ENCODE measurements around the gene PKIG. TPM values are rescaled to one million over a fixed set of nuclear protein-coding genes. Genes with fewer than 3 reads are reported as not detected.

Gene PKIG
- polyA plus RNA-seq, 1 donor from 2014 or later, result 174 TPM

DNA sequence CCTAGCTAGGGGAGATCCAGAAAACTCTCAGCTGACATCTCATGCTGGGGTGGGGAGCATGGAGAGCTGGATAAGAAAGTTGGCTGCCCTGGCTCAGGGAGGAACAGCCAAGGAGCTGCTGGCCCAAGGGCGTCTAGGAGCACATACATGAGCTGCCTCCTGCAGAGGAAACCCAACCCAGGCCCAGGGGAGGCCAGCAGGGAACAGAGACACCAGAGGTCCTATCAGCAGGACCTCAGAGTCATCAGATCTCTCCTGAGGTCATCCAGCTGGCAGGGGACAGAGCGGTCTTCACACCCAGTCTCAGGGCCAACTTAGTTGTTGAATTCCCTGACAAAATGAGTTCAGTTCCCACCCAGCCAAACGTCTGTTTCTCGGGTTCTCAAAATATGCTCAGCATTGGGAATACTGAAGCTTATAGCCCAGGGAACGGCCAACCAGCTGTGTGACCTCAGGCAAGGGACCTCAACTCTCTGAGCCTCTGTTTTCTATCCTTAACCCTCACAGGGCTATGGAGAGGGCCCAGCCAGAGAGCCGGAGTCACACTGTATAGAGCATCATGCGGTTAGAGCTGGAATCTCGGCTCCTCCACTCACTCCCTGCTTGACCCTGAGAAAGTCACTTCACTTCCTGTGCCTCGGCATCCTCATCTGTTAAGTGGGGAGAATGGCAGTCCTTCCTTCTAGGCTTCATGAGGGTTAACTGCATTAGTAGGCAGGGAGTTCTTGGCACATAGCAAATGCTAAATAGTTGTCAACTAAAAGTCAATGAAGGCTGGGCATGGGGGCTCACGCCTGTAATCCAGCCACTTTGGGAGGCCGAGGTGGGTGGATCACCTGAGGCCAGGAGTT lies 55.4 kb downstream of the PKIG start:
- no peak for TF ChIP-seq SMC3 (conservative IDR thresholded peaks at IDR 0.05; ENCODE audit: poor library complexity)
- no peak for TF ChIP-seq MXI1 (conservative IDR thresholded peaks at IDR 0.05; ENCODE audit: poor library complexity, severe bottlenecking)
- no peak for TF ChIP-seq POLR2AphosphoS5 (IDR thresholded peaks at IDR 0.05)
- TF ChIP-seq RAD21 (conservative IDR thresholded peaks at IDR 0.05), result no peak
- no peaks in the 10 kb centered on the region for H3K9me2 ChIP-seq (ENCODE audit: insufficient read depth, low read length)
- H3K79me2 ChIP-seq (replicated peaks; ENCODE audit: insufficient read depth, low read length), result no peaks in the 10 kb centered on the region
- H3K9me3 ChIP-seq (ENCODE audit: low read length), result no peaks in the 10 kb centered on the region
- H4K20me1 ChIP-seq (ENCODE audit: insufficient read depth), result no peaks in the 10 kb centered on the region
- no peaks in the 10 kb centered on the region for H3K27me3 ChIP-seq (ENCODE audit: insufficient read depth, low read depth, low read length)
- no peak overlapping the region for H3K4me2 ChIP-seq (ENCODE audit: low read length)
- H3K27ac ChIP-seq (ENCODE audit: low read length), result no peak overlapping the region
- no peak overlapping the region for H2AFZ ChIP-seq (ENCODE audit: low read depth, low read length)
- H3K36me3 ChIP-seq (ENCODE audit: insufficient read depth, low read length), result no peaks in the 10 kb centered on the region
- no peak overlapping the region for H3K9ac ChIP-seq (ENCODE audit: low read length)
- H3F3A ChIP-seq (ENCODE audit: insufficient read depth, low read length, poor library complexity, severe bottlenecking), result no peaks in the 10 kb centered on the region
- no peak overlapping the region for H3K4me3 ChIP-seq (ENCODE audit: low read length)

DNA sequence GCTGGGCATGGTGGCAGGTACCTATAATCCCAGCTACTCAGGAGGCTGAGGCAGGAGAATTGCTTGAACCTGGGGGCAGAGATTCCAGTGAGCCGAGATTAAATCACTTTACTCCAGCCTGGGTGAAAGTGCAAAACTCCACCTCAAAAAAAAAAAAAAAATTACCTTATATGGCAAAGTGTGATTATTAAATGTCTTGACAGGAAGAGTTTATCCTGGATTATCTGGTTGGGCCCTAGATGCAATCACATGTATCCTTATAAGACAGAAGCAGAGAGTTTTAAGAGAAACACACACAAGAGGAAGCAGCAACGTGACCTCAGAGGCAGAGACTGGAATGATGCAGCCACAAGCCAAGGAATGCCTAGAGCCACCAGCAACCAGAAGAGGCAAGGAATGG lies 58.1 kb downstream of the PKIG start:
- H3K9ac ChIP-seq (ENCODE audit: low read length), result no peak overlapping the region
- H3F3A ChIP-seq (ENCODE audit: insufficient read depth, low read length, poor library complexity, severe bottlenecking), result no peaks in the 10 kb centered on the region
- H2AFZ ChIP-seq (ENCODE audit: low read depth, low read length), result no peak overlapping the region
- H3K9me3 ChIP-seq (ENCODE audit: low read length), result no peaks in the 10 kb centered on the region
- TF ChIP-seq EP300 (conservative IDR thresholded peaks at IDR 0.05; ENCODE audit: poor library complexity, severe bottlenecking), result no peak
- no peak overlapping the region for H3K27ac ChIP-seq (ENCODE audit: low read length)
- no peaks in the 10 kb centered on the region for H4K20me1 ChIP-seq (ENCODE audit: insufficient read depth)
- no peaks in the 10 kb centered on the region for H3K36me3 ChIP-seq (ENCODE audit: insufficient read depth, low read length)
- no peak overlapping the region for H3K4me3 ChIP-seq (ENCODE audit: low read length)
- H3K4me2 ChIP-seq (ENCODE audit: low read length), result no peak overlapping the region
- H3K79me2 ChIP-seq (replicated peaks; ENCODE audit: insufficient read depth, low read length), result no peaks in the 10 kb centered on the region
- no peaks in the 10 kb centered on the region for H3K9me2 ChIP-seq (ENCODE audit: insufficient read depth, low read length)
- no peaks in the 10 kb centered on the region for H3K27me3 ChIP-seq (ENCODE audit: insufficient read depth, low read depth, low read length)

DNA sequence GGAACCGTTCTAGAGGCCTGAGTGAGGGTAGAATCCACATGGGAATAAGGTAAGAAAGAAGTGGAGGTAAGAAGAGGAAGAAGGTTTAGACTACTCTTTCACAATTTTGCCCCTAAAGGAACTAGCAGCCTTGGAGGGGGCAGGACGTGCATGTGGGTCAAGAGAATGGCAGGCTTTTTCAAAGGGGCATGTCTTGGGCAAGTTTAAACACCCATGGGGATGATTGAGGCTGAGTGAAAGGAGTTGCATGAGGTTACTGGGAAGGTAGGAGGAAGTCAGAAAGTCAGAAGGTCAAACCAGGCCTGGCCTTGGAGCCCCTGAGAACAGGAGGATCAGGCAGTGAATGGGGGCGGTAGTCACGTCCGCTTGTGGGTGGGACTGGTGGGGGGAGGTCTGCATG lies 58.9 kb downstream of the PKIG start:
- Histone ChIP-seq H3K4me2 (ENCODE audit: low read length) (no peak overlapping the region), H3K36me3 (ENCODE audit: insufficient read depth, low read length) (no peaks in the 10 kb centered on the region), H3F3A (ENCODE audit: insufficient read depth, low read length, poor library complexity, severe bottlenecking) (no peaks in the 10 kb centered on the region)

More for the DNA sequence above, 58.9 kb downstream of the PKIG start:
- Histone ChIP-seq H3K79me2 (replicated peaks; ENCODE audit: insufficient read depth, low read length) (no peaks in the 10 kb centered on the region), H3K9me3 (ENCODE audit: low read length) (no peaks in the 10 kb centered on the region), H3K9me2 (ENCODE audit: insufficient read depth, low read length) (no peaks in the 10 kb centered on the region), H3K4me3 (ENCODE audit: low read length) (no peak overlapping the region), H3K27me3 (ENCODE audit: insufficient read depth, low read depth, low read length) (no peaks in the 10 kb centered on the region), H3K27ac (ENCODE audit: low read length) (no peak overlapping the region), H4K20me1 (ENCODE audit: insufficient read depth) (no peaks in the 10 kb centered on the region), H3K9ac (ENCODE audit: low read length) (no peak overlapping the region), H2AFZ (ENCODE audit: low read depth, low read length) (no peak overlapping the region)
- TF ChIP-seq RAD21 (conservative IDR thresholded peaks at IDR 0.05), result no peak
- no peak for TF ChIP-seq EP300 (conservative IDR thresholded peaks at IDR 0.05; ENCODE audit: poor library complexity, severe bottlenecking)
- no peak for TF ChIP-seq POLR2AphosphoS5 (IDR thresholded peaks at IDR 0.05)
- TF ChIP-seq TAF1 (IDR thresholded peaks at IDR 0.05; ENCODE audit: low read depth), result no peak
- no peak for TF ChIP-seq SMC3 (conservative IDR thresholded peaks at IDR 0.05; ENCODE audit: poor library complexity)
- TF ChIP-seq MXI1 (conservative IDR thresholded peaks at IDR 0.05; ENCODE audit: poor library complexity, severe bottlenecking), result no peak
- no peak for TF ChIP-seq CTCF (IDR thresholded peaks at IDR 0.05; ENCODE audit: poor library complexity, severe bottlenecking)
- TF ChIP-seq, protein P1, sequence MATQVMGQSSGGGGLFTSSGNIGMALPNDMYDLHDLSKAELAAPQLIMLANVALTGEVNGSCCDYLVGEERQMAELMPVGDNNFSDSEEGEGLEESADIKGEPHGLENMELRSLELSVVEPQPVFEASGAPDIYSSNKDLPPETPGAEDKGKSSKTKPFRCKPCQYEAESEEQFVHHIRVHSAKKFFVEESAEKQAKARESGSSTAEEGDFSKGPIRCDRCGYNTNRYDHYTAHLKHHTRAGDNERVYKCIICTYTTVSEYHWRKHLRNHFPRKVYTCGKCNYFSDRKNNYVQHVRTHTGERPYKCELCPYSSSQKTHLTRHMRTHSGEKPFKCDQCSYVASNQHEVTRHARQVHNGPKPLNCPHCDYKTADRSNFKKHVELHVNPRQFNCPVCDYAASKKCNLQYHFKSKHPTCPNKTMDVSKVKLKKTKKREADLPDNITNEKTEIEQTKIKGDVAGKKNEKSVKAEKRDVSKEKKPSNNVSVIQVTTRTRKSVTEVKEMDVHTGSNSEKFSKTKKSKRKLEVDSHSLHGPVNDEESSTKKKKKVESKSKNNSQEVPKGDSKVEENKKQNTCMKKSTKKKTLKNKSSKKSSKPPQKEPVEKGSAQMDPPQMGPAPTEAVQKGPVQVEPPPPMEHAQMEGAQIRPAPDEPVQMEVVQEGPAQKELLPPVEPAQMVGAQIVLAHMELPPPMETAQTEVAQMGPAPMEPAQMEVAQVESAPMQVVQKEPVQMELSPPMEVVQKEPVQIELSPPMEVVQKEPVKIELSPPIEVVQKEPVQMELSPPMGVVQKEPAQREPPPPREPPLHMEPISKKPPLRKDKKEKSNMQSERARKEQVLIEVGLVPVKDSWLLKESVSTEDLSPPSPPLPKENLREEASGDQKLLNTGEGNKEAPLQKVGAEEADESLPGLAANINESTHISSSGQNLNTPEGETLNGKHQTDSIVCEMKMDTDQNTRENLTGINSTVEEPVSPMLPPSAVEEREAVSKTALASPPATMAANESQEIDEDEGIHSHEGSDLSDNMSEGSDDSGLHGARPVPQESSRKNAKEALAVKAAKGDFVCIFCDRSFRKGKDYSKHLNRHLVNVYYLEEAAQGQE (IDR thresholded peaks at IDR 0.05; ENCODE audit: borderline replicate concordance), result no peak
- no peak for TF ChIP-seq EZH2 (IDR thresholded peaks at IDR 0.05; ENCODE audit: borderline replicate concordance, insufficient read depth, low read length, poor library complexity, severe bottlenecking)

Measured in neural cell (in vitro differentiated cells).